ENCODE results near the gene HIGD2A. TPM values are rescaled to one million over a fixed set of nuclear protein-coding genes. Genes with fewer than 3 reads are reported as not detected.

The HIGD2A gene
- total and polyA plus RNA-seq, 9 of the 15 experiments (the other 6 are each of a cell fraction or from before 2014, with no cell fraction given): 94.7 to 264 (median 163) TPM

MicroRNAs encoded within 50 kb of the gene (microRNA counts, 767-probe panel; counts per million panel counts)
- not detected for microRNA hsa-miR-1271-5p

Small RNA genes within 50 kb of the gene (microRNA-seq; reads per million reads assigned to microRNA genes)
- not detected for gene MIR1271 (ENCODE audit: borderline microRNAs expressed)

Small RNA genes within 50 kb of the gene (small RNA-seq; reads per million reads assigned to genes)
- gene AC010297.1 (not detected), gene MIR1271 (not detected)

Other genes starting within 250 kb of the HIGD2A start
Only the 7 nearest of the 11 such genes appear.
- gene SIMC1, start 150.3 kb upstream of the HIGD2A start, total RNA-seq (2014; rRNA removed): 13.9 and 18.6 TPM in 2 replicates
- gene SIMC1, start 150.3 kb upstream of the HIGD2A start, total RNA-seq (2014; rRNA removed; fragmentation: Illumina TruSeq; extraction: Trizol): 19.7 and 20.2 TPM in 2 replicates
- gene SIMC1, start 150.3 kb upstream of the HIGD2A start, total RNA-seq (2015; rRNA removed; fragmentation: Illumina TruSeq; extraction: Trizol): 22.1 and 23.4 TPM in 2 replicates
- 25.4 and 29.8 TPM in 2 replicates for gene SIMC1, start 150.3 kb upstream of the HIGD2A start, total RNA-seq (2021)
- gene SIMC1, start 150.3 kb upstream of the HIGD2A start, polyA plus RNA-seq (2011; rRNA removed): 10.8 and 17.6 TPM in 2 replicates
- 28.7 and 36.3 TPM in 2 replicates for gene SIMC1, start 150.3 kb upstream of the HIGD2A start, polyA plus RNA-seq (2014; fragmentation: Illumina TruSeq; extraction: Trizol)
- gene SIMC1, start 150.3 kb upstream of the HIGD2A start, polyA plus RNA-seq (2014; fragmentation: Nextera tagmentation; extraction: Ambion mirVana): 1 to 10 TPM; 7.2 to 8.1 TPM
- gene SIMC1, start 150.3 kb upstream of the HIGD2A start, polyA plus RNA-seq (2014; rRNA removed): 12.2 and 14.7 TPM in 2 replicates
- 37.4 and 48.6 TPM in 2 replicates for gene KIAA1191, start 27.0 kb upstream of the HIGD2A start, total RNA-seq (2014; rRNA removed)
- 35.0 and 36.3 TPM in 2 replicates for gene KIAA1191, start 27.0 kb upstream of the HIGD2A start, total RNA-seq (2014; rRNA removed; fragmentation: Illumina TruSeq; extraction: Trizol)
- 39.8 and 41.8 TPM in 2 replicates for gene KIAA1191, start 27.0 kb upstream of the HIGD2A start, total RNA-seq (2015; rRNA removed; fragmentation: Illumina TruSeq; extraction: Trizol)
- 46.6 and 47.4 TPM in 2 replicates for gene KIAA1191, start 27.0 kb upstream of the HIGD2A start, total RNA-seq (2021)
- gene KIAA1191, start 27.0 kb upstream of the HIGD2A start, polyA plus RNA-seq (2011; rRNA removed): 50.4 and 69.7 TPM in 2 replicates
- gene KIAA1191, start 27.0 kb upstream of the HIGD2A start, polyA plus RNA-seq (2014; fragmentation: Illumina TruSeq; extraction: Trizol): 69.6 and 80.2 TPM in 2 replicates
- 10 to 100 TPM; 31.0 to 56.5 TPM for gene KIAA1191, start 27.0 kb upstream of the HIGD2A start, polyA plus RNA-seq (2014; fragmentation: Nextera tagmentation; extraction: Ambion mirVana)
- 45.7 and 48.1 TPM in 2 replicates for gene KIAA1191, start 27.0 kb upstream of the HIGD2A start, polyA plus RNA-seq (2014; rRNA removed)
- 2.0 TPM in 1 of 2 replicates, not detected in the other for gene ARL10, start 23.3 kb upstream of the HIGD2A start, total RNA-seq (2014; rRNA removed)
- 0.40 TPM in 1 of 2 replicates, not detected in the other for gene ARL10, start 23.3 kb upstream of the HIGD2A start, total RNA-seq (2014; rRNA removed; fragmentation: Illumina TruSeq; extraction: Trizol)
- gene ARL10, start 23.3 kb upstream of the HIGD2A start, total RNA-seq (2015; rRNA removed; fragmentation: Illumina TruSeq; extraction: Trizol): 0.40 and 0.45 TPM in 2 replicates
- gene ARL10, start 23.3 kb upstream of the HIGD2A start, total RNA-seq (2021): 0.38 and 1.2 TPM in 2 replicates
- gene ARL10, start 23.3 kb upstream of the HIGD2A start, polyA plus RNA-seq (2011; rRNA removed): 0.01 and 0.11 TPM in 2 replicates
- 0.69 TPM in 1 of 2 replicates, not detected in the other for gene ARL10, start 23.3 kb upstream of the HIGD2A start, polyA plus RNA-seq (2014; fragmentation: Illumina TruSeq; extraction: Trizol)
- under 1 TPM; under 0.01 to 0.31 TPM for gene ARL10, start 23.3 kb upstream of the HIGD2A start, polyA plus RNA-seq (2014; fragmentation: Nextera tagmentation; extraction: Ambion mirVana)
- gene ARL10, start 23.3 kb upstream of the HIGD2A start, polyA plus RNA-seq (2014; rRNA removed): not detected in 2 replicates
- gene NOP16, start 153 bp upstream of the HIGD2A start, total RNA-seq (2014; rRNA removed): 92.5 and 116 TPM in 2 replicates
- gene NOP16, start 153 bp upstream of the HIGD2A start, total RNA-seq (2014; rRNA removed; fragmentation: Illumina TruSeq; extraction: Trizol): 80.3 and 98.2 TPM in 2 replicates
- gene NOP16, start 153 bp upstream of the HIGD2A start, total RNA-seq (2015; rRNA removed; fragmentation: Illumina TruSeq; extraction: Trizol): 143 and 148 TPM in 2 replicates
- gene NOP16, start 153 bp upstream of the HIGD2A start, total RNA-seq (2021): 116 and 120 TPM in 2 replicates
- 121 and 136 TPM in 2 replicates for gene NOP16, start 153 bp upstream of the HIGD2A start, polyA plus RNA-seq (2011; rRNA removed)
- 161 and 166 TPM in 2 replicates for gene NOP16, start 153 bp upstream of the HIGD2A start, polyA plus RNA-seq (2014; fragmentation: Illumina TruSeq; extraction: Trizol)
- gene NOP16, start 153 bp upstream of the HIGD2A start, polyA plus RNA-seq (2014; fragmentation: Nextera tagmentation; extraction: Ambion mirVana): 100 to 1,000 TPM; 183 to 342 TPM
- 174 and 221 TPM in 2 replicates for gene NOP16, start 153 bp upstream of the HIGD2A start, polyA plus RNA-seq (2014; rRNA removed)
- 111 and 117 TPM in 2 replicates for gene CLTB, start 27.8 kb downstream of the HIGD2A start, total RNA-seq (2014; rRNA removed)
- 15.2 and 17.4 TPM in 2 replicates for gene CLTB, start 27.8 kb downstream of the HIGD2A start, total RNA-seq (2014; rRNA removed; fragmentation: Illumina TruSeq; extraction: Trizol)
- gene CLTB, start 27.8 kb downstream of the HIGD2A start, total RNA-seq (2015; rRNA removed; fragmentation: Illumina TruSeq; extraction: Trizol): 39.0 and 39.7 TPM in 2 replicates
- gene CLTB, start 27.8 kb downstream of the HIGD2A start, total RNA-seq (2021): 54.7 and 69.0 TPM in 2 replicates
- gene CLTB, start 27.8 kb downstream of the HIGD2A start, polyA plus RNA-seq (2011; rRNA removed): 33.1 and 41.1 TPM in 2 replicates
- 31.4 and 55.9 TPM in 2 replicates for gene CLTB, start 27.8 kb downstream of the HIGD2A start, polyA plus RNA-seq (2014; fragmentation: Illumina TruSeq; extraction: Trizol)
- gene CLTB, start 27.8 kb downstream of the HIGD2A start, polyA plus RNA-seq (2014; fragmentation: Nextera tagmentation; extraction: Ambion mirVana): 1 to 10 TPM; 1.8 to 3.5 TPM
- gene CLTB, start 27.8 kb downstream of the HIGD2A start, polyA plus RNA-seq (2014; rRNA removed): 84.2 and 84.6 TPM in 2 replicates
- gene FAF2, start 59.6 kb downstream of the HIGD2A start, total RNA-seq (2014; rRNA removed): 25.6 and 29.0 TPM in 2 replicates
- 37.8 and 41.6 TPM in 2 replicates for gene FAF2, start 59.6 kb downstream of the HIGD2A start, total RNA-seq (2014; rRNA removed; fragmentation: Illumina TruSeq; extraction: Trizol)
- gene FAF2, start 59.6 kb downstream of the HIGD2A start, total RNA-seq (2015; rRNA removed; fragmentation: Illumina TruSeq; extraction: Trizol): 35.4 and 36.1 TPM in 2 replicates
- 33.7 and 37.7 TPM in 2 replicates for gene FAF2, start 59.6 kb downstream of the HIGD2A start, total RNA-seq (2021)
- 38.6 and 44.6 TPM in 2 replicates for gene FAF2, start 59.6 kb downstream of the HIGD2A start, polyA plus RNA-seq (2011; rRNA removed)
- 41.9 and 43.4 TPM in 2 replicates for gene FAF2, start 59.6 kb downstream of the HIGD2A start, polyA plus RNA-seq (2014; fragmentation: Illumina TruSeq; extraction: Trizol)
- 10 to 100 TPM; 25.2 to 32.8 TPM for gene FAF2, start 59.6 kb downstream of the HIGD2A start, polyA plus RNA-seq (2014; fragmentation: Nextera tagmentation; extraction: Ambion mirVana)
- gene FAF2, start 59.6 kb downstream of the HIGD2A start, polyA plus RNA-seq (2014; rRNA removed): 25.0 and 30.3 TPM in 2 replicates
- gene RNF44, start 148.7 kb downstream of the HIGD2A start, total RNA-seq (2014; rRNA removed): 14.8 and 19.7 TPM in 2 replicates
- gene RNF44, start 148.7 kb downstream of the HIGD2A start, total RNA-seq (2014; rRNA removed; fragmentation: Illumina TruSeq; extraction: Trizol): 4.8 and 5.1 TPM in 2 replicates
- gene RNF44, start 148.7 kb downstream of the HIGD2A start, total RNA-seq (2015; rRNA removed; fragmentation: Illumina TruSeq; extraction: Trizol): 7.2 and 7.5 TPM in 2 replicates
- 64.0 and 82.6 TPM in 2 replicates for gene RNF44, start 148.7 kb downstream of the HIGD2A start, total RNA-seq (2021)
- gene RNF44, start 148.7 kb downstream of the HIGD2A start, polyA plus RNA-seq (2011; rRNA removed): 7.4 and 25.6 TPM in 2 replicates
- 20.5 and 39.3 TPM in 2 replicates for gene RNF44, start 148.7 kb downstream of the HIGD2A start, polyA plus RNA-seq (2014; fragmentation: Illumina TruSeq; extraction: Trizol)
- 1 to 10 TPM; 1.6 to 2.5 TPM for gene RNF44, start 148.7 kb downstream of the HIGD2A start, polyA plus RNA-seq (2014; fragmentation: Nextera tagmentation; extraction: Ambion mirVana)
- gene RNF44, start 148.7 kb downstream of the HIGD2A start, polyA plus RNA-seq (2014; rRNA removed): 40.1 and 51.0 TPM in 2 replicates